Measurements from ENCODE around the gene ZNF688.

GRCh38 chr16:30592871-30593270 is 21.4 kb upstream of the ZNF688 start:
- TF ChIP-seq CTCF (conservative IDR thresholded peaks at IDR 0.05; ENCODE audit: low read depth, low read length) (no peak), EZH2 (IDR thresholded peaks at IDR 0.05; ENCODE audit: low read length, unreplicated experiment) (no peak), EZH2phosphoT487 (IDR thresholded peaks at IDR 0.05; ENCODE audit: borderline replicate concordance, low read length) (no peak)
